Motor neuron (in vitro differentiated cells): ENCODE data around the gene C17orf100. TPM values are rescaled to one million over a fixed set of nuclear protein-coding genes. Genes with fewer than 3 reads are reported as not detected.

ENCODE experiments used
- ATAC-seq, 8 experiments: fragments of 200-7000 bp; cut with Tn5 transposase; replicated peaks in 6 of 8; 2 replicates each; pipeline ENCODE4 v1.8.0; 2021; ENCODE audit warnings: mild to moderate bottlenecking in 8 of 8, moderate library complexity in 8 of 8
- H3K27ac ChIP-seq, 2 donors: fragments of 250-450 bp; sonication (Bioruptor Pico); 2 replicates each; pipeline ENCODE4 v1.9.0; 2021; ENCODE audit warnings: antibody characterized with exemption in 2 of 2, mild to moderate bottlenecking in 2 of 2, moderate library complexity in 1 of 2
- H3K4me1 ChIP-seq, 2 donors: fragments of 250-450 bp; sonication (Bioruptor Pico); replicated peaks in 1 of 2; 2 replicates each; pipeline ENCODE4 v1.6.1; 2021; ENCODE audit warnings: antibody characterized with exemption in 2 of 2, mild to moderate bottlenecking in 2 of 2, moderate library complexity in 1 of 2
- H3K4me3 ChIP-seq, 5 donors: fragments of 250-450 bp; sonication (Bioruptor Pico); 2 replicates each; pipeline ENCODE4 v1.9.0; 2021; ENCODE audit warnings: antibody characterized with exemption in 5 of 5, mild to moderate bottlenecking in 5 of 5, moderate library complexity in 4 of 5
- WGBS, 10 experiments: fragments of 450-650 bp; shearing (Covaris generic); methylation state at CpG; one replicate each; pipeline ENCODE4 v1.0.0; 2022; 5-methylcytosine and 5-hydroxymethylcytosine counted together
- in situ Hi-C, 9 experiments: fragments of 400-800 bp; cut with MboI; loops; one replicate each; pipeline ENCODE4 v1.15.0; 2021; ENCODE audit warnings: low sequenced_read_pairs in 9 of 9, low pct_unique_long_range_greater_than_20kb in 2 of 9; ENCODE audit not compliant: unreplicated experiment in 9 of 9
- total RNA-seq, 8 experiments: library from RNA; unstranded; fragments of 300-600 nt; gene quantifications; 2 replicates each; pipeline versions ENCODE4 v1.2.3 to v1.2.4, GENCODE V29; 2022

The C17orf100 gene
- 1 to 10 TPM in 7 of 8 experiments, under 1 TPM in 1; 0.56 to 8.9 (median 4.3) TPM for total RNA-seq

DNA sequence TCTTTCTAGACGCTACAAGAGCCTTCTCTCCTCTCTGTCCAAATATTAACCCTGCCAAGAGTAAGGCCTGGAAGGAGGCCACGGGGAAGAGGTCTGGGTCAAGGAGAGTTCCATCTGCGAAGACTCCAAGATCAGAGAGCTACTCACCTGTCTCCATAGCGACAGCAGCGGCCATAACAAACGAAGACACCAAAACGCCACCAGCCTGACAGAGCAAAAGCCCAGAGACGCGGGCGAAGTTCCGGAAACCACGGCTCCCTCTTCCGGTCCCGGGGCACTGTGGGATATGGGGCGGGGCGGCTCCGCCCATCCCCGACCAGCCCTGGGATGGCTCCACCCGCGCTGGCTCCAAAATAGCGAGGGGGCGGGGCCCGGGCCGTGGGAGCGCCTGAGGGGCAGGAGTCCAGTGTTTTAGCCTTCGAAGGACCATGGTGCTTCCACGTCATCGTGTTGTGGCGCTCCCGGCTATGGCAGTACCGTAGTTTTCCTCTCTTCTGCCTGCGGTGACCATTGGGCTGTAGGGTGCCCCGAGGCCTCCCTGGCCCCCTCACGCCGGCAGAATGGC is at the start of gene C17orf100, which contains the start of gene MED31:
Gene C17orf100, plus strand, starts transcription at position 409 of the 565 bp plus-strand sequence. Its CDS starts 152 bp downstream, at position 561.
Gene MED31, minus strand, starts transcription at position 252 of the 565 bp plus-strand sequence. Its CDS starts 77 bp downstream, at position 175.
- Histone ChIP-seq H3K27ac (peak within 1 kb of the TSS; percentile 81 to 92), H3K4me3 (peak within 1 kb of the TSS; percentile 60 to 99 (median 75)), H3K4me1 (peaks cover 33 to 38% of the 10 kb centered on the region in 2 donors)
- in situ Hi-C loops = loop anchor here in 3 of 9 experiments (25.0 kb wide), 2 partner anchors 186 to 361 kb away; partner anchors contain the start of genes BCL6B (in 2 of the 3), RNASEK (in 2 of the 3) and TEKT1 (in 1 of the 3)
- 0% methylated on average over 2 to 9 of the region's 35 CpGs; no CpG with 5 or more reads in 6 of the 10 experiments for WGBS, 10 experiments
- ATAC-seq = peak; percentile 85 to 93 (median 90)

- 40 to 100% (median 95%) methylated on average over 1 to 2 of the region's 2 CpGs; no CpG with 5 or more reads in 2 of the 10 experiments for WGBS, 10 experiments
- in situ Hi-C loops = no loop called here
Observed at GRCh38 chr17:6602141-6602540, 49.4 kb upstream of the C17orf100 start.

GRCh38 chr17:6603744-6604325 is 47.7 kb upstream of the C17orf100 start:
- ATAC-seq = peak in 4 of 8 experiments; percentile 17 to 84 (median 54)
- in situ Hi-C loops = no loop called here
- no peak overlapping the region for H3K27ac ChIP-seq
- H3K4me3 ChIP-seq = no peak overlapping the region
- no peaks in the 10 kb centered on the region for H3K4me1 ChIP-seq
- WGBS, 10 experiments = 30 to 100% (median 93%) methylated on average over 1 to 3 of the region's 3 CpGs; no CpG with 5 or more reads in 1 of the 10 experiments

More at GRCh38 chr17:6602141-6602540, 49.4 kb upstream of the C17orf100 start:
- Histone ChIP-seq H3K27ac (no peak overlapping the region), H3K4me1 (no peaks in the 10 kb centered on the region), H3K4me3 (no peak overlapping the region)
- ATAC-seq = no peak

DNA sequence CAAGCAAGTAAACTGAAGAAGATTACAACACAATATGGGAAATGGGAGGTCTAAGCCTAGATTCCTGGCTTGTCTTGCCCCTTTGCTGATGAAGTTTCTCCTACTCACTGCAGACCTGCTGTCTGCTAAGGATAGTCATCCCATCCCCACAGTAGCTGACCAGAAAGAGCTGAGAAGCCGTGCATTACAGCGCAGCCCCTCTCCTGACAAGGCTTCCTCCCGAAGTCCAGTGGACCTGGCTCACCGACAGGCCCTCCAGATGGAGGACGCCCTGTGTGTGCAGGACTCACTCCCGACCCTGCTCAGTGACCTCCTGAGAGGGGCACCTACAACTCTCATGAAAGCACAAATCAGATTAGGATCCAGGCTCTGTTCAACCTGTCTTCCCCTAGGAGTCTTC is 46.4 kb upstream of the C17orf100 start:
- Histone ChIP-seq H3K4me1 (no peaks in the 10 kb centered on the region), H3K4me3 (no peak overlapping the region), H3K27ac (no peak overlapping the region)
- no peak for ATAC-seq
- in situ Hi-C loops = no loop called here
- 87 to 100% (median 96%) methylated on average over 2 to 6 of the region's 6 CpGs; no CpG with 5 or more reads in 5 of the 10 experiments for WGBS, 10 experiments

DNA sequence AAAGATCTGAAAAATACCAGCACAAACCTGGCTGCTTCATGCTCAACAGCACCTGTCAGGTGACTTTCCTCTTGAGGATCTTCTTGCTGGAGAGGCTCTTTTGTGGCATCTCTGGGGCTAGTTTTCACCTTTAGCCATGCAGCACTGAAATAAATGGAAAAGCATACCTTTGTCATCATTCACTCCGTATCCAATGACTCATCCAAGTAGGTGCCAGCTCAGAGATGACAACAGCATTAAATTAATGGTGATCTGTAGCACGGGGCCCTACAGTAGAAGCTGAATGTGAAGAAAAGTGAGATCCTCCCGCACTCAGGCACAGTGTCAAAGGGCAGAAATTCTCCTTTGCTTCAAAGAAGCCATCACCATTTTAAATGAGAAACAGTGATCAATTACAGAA is 43.2 kb upstream of the C17orf100 start:
- no peak for ATAC-seq
- H3K4me1 ChIP-seq = no peaks in the 10 kb centered on the region
- H3K27ac ChIP-seq = no peak overlapping the region
- in situ Hi-C loops = no loop called here
- H3K4me3 ChIP-seq = no peak overlapping the region
- 54 to 100% (median 79%) methylated on average over 1 to 3 of the region's 3 CpGs; no CpG with 5 or more reads in 1 of the 10 experiments for WGBS, 10 experiments

- in situ Hi-C loops = no loop called here
- H3K4me3 ChIP-seq = no peak overlapping the region
- no peak for ATAC-seq
Observed at GRCh38 chr17:6610011-6610410, 41.6 kb upstream of the C17orf100 start.

GRCh38 chr17:6611231-6611630 is 40.3 kb upstream of the C17orf100 start:
- no peaks in the 10 kb centered on the region for H3K4me1 ChIP-seq
- in situ Hi-C loops = no loop called here
- H3K27ac ChIP-seq = no peak overlapping the region
- no peak overlapping the region for H3K4me3 ChIP-seq
- ATAC-seq = no peak
- 83 to 100% (median 98%) methylated on average over 1 to 4 of the region's 4 CpGs for WGBS, 10 experiments

More at GRCh38 chr17:6610011-6610410, 41.6 kb upstream of the C17orf100 start:
- Histone ChIP-seq H3K27ac (no peak overlapping the region), H3K4me1 (no peaks in the 10 kb centered on the region)
- WGBS, 10 experiments = 67 to 100% (median 100%) methylated on average over 1 to 4 of the region's 5 CpGs

GRCh38 chr17:6623941-6624340 is 27.6 kb upstream of the C17orf100 start:
- 77 to 100% (median 96%) methylated on average over 1 to 3 of the region's 3 CpGs for WGBS, 10 experiments
- no peak for ATAC-seq
- H3K4me3 ChIP-seq = no peak overlapping the region
- in situ Hi-C loops = no loop called here
- H3K27ac ChIP-seq = no peak overlapping the region
- H3K4me1 ChIP-seq = no peaks in the 10 kb centered on the region

- no peak overlapping the region for H3K27ac ChIP-seq
- ATAC-seq = no peak
- no peak overlapping the region for H3K4me3 ChIP-seq
- no peaks in the 10 kb centered on the region for H3K4me1 ChIP-seq
- in situ Hi-C loops = no loop called here
- WGBS, 10 experiments = 72 to 100% (median 92%) methylated on average over 2 to 6 of the region's 6 CpGs
Observed at GRCh38 chr17:6626616-6627015, 24.9 kb upstream of the C17orf100 start.

DNA sequence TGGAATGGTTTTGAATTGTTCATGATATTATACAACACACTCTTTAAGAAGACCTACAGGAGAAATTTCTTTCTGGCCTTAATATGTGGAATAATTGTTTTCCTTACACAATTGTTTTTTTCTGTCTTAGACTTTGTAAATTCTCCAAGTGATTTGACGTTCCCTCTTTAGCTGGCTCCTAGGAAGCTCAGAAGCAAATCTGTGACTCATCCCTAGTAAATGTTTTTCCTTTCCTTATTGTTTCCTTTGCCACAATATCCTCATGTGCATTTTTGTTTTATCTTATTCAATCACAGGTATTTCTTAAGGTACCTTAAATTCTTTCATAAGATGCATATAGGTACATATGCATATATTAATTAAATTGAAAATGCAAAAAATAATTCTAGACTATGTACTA is 24.5 kb upstream of the C17orf100 start:
- Histone ChIP-seq H3K4me1 (no peaks in the 10 kb centered on the region), H3K27ac (no peak overlapping the region), H3K4me3 (no peak overlapping the region)
- in situ Hi-C loops = no loop called here
- no peak for ATAC-seq
- WGBS, 10 experiments = 38 to 100% (median 78%) methylated on average over 1 of the region's 1 CpG

- 60 to 100% (median 100%) methylated on average over 1 of the region's 1 CpG; no CpG with 5 or more reads in 4 of the 10 experiments for WGBS, 10 experiments
- H3K4me3 ChIP-seq = no peak overlapping the region
- no peak overlapping the region for H3K27ac ChIP-seq
- in situ Hi-C loops = no loop called here
- no peak for ATAC-seq
- H3K4me1 ChIP-seq = no peaks in the 10 kb centered on the region
Observed at GRCh38 chr17:6630390-6630789, 21.2 kb upstream of the C17orf100 start.

DNA sequence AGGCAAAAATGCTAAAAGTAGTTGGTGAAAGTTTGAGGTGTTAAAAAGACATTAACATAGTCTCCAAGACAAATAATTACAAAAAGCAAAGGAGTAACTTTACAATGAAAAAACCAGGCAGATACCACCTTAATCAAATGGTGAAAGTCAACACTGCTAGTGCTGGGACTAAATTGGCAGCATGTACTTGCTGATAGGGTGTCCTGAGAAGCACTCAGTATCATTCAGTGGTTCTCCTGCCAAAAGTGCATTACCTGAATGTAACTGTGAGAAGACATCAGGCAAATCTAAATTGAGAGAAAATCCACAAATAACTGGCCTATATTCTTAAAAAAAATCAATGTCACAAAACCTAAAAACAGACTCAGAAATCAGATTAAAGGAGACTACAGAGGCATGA is 19.0 kb upstream of the C17orf100 start:
- H3K27ac ChIP-seq = no peak overlapping the region
- in situ Hi-C loops = no loop called here
- ATAC-seq = no peak
- no peak overlapping the region for H3K4me3 ChIP-seq
- H3K4me1 ChIP-seq = no peaks in the 10 kb centered on the region

- no peak overlapping the region for H3K27ac ChIP-seq
- WGBS, 10 experiments = 90 to 100% (median 100%) methylated on average over 1 to 3 of the region's 3 CpGs
- in situ Hi-C loops = no loop called here
- H3K4me3 ChIP-seq = no peak overlapping the region
- H3K4me1 ChIP-seq = no peaks in the 10 kb centered on the region
- no peak for ATAC-seq
Observed at GRCh38 chr17:6633263-6633662, 18.3 kb upstream of the C17orf100 start.
